VCaP (cell line): ENCODE measurements around the gene INPP5J.

ENCODE experiments used
- H3K27ac ChIP-seq: fragments of 450-650 bp; 2 replicates; pipeline ENCODE4 v1.5.1; 2017
- CTCF ChIP-seq: fragments of 450-650 bp; conservative IDR thresholded peaks from 2 replicates; pipeline ENCODE4 v1.5.1; 2017; ENCODE audit warnings: mild to moderate bottlenecking, moderate library complexity

Gene INPP5J

DNA sequence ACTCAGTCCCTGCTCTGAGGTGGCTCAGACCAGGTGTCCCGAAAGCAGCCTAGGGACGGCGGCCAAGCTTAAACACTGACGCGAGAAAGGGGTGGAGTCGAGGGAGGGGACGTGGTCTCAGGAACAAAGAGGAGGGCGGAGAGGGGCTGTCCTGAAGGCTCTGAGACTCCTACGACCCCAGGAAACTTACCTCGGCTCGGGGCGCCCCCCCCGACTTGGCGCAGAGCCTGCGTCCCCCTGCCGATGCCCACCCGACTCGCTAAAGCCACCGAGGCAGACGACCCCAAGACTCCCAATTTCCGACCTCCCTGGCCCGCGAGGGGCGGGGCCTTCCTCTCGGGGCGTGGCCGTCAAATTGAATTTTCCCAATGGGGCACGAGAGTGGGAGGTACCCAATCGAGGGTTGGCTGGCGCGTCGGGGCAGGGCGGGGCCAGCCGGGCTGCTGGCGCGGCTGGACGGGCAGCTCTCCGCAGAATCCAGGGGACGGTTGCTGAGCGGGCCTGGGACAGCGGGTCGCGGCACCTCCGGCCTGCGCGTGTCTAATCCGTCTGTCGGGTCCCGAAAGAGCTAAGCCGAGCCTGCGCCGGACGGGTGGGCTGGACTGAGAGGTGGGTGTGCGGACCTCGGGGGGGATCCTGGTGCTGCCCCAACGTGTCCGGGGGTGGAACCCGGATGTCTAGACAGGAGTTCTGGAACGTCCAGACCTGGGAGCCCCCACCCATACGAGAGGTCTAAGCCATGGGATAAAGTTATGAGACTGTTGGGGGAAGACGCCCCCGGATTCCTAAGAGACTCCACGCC is 41.7 kb upstream of the INPP5J start, which contains the start of gene SMTN:
Gene SMTN (plus strand): TSS at position 471 of the 802 bp plus-strand sequence. CDS start 1,941 bp downstream, outside the sequence.
- peak within 1 kb of the TSS; percentile 65 for H3K27ac ChIP-seq
- TF ChIP-seq CTCF, result no peak

- H3K27ac ChIP-seq, result peak overlapping the region; percentile 65; the same call in 1 of the 2 replicates
- TF ChIP-seq CTCF, result no peak
Measured at GRCh38 chr22:31081963-31082605, 40.7 kb upstream of the INPP5J start.

DNA sequence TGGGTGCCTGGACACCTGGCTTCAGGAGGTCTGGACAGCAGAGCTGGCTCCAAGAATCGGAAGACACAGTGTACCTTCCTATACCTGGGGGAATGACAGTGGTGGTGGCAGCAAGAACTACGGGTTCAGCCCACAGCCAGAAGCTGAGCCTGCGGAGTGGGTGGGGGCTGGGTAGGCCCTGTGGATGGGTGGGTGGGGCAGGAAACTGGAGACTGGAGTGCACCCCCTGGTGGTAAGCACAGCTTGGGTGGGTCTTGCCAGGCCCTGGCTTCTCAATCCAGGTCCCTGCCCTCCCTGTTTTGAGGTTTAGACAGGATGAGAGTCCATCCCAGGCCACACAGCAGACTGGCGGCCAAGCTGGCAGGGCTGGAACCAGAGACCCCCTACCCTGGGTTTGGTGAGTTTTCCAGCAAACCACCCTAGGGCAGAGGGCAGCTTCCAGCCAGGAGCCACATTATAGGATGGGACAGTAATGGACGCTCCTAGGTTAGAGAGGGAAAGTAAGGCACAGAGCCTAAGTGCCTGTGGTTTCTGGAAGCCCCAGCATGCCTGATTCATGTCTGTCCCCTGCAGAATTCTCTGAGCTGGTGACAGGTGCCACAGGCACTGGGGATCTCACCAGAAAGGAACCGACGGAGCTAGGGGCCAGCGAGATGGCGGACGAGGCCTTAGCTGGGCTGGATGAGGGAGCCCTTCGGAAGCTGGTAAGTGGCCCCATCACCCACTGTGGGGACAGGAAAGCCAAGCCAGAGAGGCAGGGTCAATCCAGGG is 40.0 kb upstream of the INPP5J start:
- TF ChIP-seq CTCF, result peak; percentile 47
- H3K27ac ChIP-seq, result no peak overlapping the region

DNA sequence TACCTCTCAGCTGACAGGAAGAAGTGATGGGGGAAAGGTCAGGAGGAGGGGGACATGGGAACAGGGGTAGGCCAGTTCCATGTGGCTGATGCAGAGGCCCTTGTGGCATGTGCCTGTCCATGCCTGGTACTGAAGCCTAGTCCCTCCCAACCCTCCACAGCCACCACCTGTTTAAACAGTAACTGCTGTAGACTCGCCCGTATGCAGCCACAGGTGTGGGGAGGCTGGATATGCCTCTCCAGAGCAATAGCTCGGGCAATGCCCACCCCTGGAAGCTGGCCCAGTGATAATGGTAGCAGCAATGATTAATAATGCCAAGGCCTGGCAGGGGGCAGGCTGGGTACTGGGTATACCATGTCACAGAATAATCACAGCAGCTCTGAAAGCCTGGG is 39.4 kb upstream of the INPP5J start:
- H3K27ac ChIP-seq, result no peak overlapping the region
- TF ChIP-seq CTCF, result no peak

DNA sequence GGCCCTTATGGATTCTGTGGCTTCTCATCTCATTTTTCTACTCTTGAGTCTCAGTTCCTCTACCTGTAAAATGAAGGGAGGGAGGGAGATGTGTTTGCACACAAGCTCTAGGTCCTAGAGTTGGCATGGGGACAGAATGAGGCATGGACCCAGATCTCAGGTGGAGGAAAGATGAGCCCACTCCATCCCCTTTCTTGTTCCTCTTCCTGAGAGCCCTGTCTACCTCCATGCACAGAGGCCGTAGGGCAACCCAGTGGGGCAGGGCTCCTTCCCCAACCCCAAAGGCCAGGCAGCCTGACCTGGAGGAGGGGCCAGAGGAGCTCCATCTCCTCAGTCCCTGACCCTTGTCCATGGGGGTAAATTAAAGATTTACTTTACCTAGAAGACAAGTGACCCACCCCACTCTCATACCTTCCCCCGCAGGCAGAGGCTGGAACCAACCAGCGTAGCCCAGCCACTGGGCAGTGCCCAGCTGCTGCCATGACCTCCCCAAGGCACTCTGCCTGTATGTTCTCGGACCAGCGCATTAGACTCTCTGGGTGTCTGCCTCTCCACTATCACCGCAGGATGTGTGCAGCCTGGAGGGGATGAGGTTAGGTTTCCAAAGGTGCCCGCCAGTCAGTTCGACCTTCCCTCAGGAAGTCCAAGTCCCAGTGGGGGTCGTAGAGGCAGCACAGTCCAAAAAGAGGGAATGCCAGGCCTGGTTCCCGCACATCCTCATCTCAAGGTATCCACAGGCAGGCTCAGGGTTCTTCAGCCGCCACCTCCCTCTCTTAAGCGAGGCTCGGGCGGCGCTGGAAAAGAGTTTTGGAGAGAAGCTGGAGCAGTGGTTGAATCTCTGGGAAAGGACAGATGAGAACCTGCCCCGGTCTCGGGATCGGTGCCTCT is 38.6 kb upstream of the INPP5J start:
- no peak for TF ChIP-seq CTCF
- H3K27ac ChIP-seq, result no peak overlapping the region

DNA sequence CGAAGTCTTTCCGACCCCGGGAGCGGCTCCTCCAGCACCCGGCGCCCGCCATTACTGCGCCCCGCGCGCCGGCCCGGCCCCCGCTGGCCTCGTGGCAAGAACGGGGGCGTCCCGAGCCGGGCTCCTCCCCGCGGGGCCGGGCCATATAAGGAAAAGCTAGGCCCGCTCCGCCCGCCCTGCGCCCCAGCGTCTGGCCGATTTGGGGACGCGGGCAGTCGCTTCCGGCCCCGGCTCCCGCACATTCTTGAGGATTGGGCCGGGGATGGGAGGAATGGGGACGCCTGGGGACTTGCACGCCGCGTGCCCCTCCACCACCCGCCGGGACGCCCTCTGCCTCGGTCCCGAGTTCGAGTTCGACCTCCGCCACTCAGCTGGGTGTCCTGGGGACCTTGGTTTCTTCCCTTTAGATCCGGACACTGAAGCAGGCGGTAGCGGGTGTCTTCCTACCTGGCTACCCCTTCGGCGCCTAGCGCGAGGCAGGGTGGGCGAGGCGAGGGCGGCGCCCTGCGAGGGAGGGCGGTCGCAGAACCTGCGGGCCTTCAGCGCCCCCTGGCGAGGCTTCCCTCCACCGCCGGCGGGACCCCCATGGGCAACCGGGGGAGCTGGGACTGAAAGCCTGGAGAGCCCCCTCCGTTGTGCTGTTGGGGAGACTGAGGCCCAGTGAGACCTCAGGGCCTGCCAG is 37.8 kb upstream of the INPP5J start:
- no peak; the same call in 1 of the 2 replicates for TF ChIP-seq CTCF
- H3K27ac ChIP-seq, result no peak overlapping the region
